ENCODE data around the gene CALML5.

The CALML5 gene

DNA sequence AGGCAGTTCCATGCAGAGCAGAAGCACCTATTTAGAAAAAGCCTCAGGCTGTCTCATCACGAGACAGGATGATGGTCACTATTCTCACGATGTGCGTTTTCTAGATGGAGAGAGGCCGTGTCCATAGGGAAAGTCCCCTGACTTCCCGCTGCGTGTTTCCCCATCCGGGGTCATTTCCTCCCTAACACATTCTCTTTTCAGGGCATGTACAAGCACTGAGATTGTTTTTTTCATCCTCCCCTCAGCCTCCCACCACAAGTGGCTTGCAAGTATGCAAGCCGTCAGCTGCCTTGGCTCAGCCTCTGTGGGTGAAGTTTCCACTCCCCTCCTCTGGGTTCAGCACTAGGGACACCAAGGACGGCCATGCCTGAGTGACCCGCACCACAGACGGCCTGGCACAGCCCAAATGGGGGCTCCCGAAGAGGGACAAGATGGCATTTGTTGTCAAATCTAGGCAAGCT, 2.7 kb upstream of the CALML5 start:
- no peaks in the 10 kb centered on the region for H3K27me3 ChIP-seq
- no peak overlapping the region for H3K4me3 ChIP-seq
- H3K4me2 ChIP-seq: peak overlapping the region; percentile 55
- H3K4me1 ChIP-seq: peaks cover 11% of the 10 kb centered on the region
- no peaks in the 10 kb centered on the region for H4K20me1 ChIP-seq
- H3K9me3 ChIP-seq: no peaks in the 10 kb centered on the region
- no peak overlapping the region for H3K27ac ChIP-seq
- no peak for TF ChIP-seq Cebpa-rat (IDR thresholded peaks at IDR 0.05)
- H3K9ac ChIP-seq: 0 out of 2 replicates have a peak overlapping the region, but pooled peaks have one; percentile 19
- H3K36me3 ChIP-seq: no peaks in the 10 kb centered on the region

DNA sequence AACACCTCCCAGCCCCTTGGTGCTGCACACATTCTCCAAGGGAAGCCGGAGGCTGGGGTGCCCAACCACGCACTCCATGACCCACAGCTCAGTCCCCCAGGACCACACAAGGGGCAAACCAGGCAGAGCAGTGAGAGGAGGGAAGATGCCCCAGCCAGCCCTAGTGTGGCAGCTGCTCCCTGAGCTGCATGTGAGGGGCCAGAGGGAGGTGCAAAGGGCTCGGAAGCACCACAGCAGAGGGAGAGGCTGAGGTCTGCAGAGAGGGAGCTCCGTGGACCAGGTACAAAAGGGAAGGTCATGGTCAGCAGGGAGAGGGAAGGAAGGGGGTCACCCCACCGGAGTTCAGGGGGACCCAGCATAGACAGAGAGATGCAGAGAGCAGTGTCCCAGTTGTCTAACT, 1.5 kb upstream of the CALML5 start:
- Histone ChIP-seq H3K27ac (no peak overlapping the region), H3K9ac (no peak overlapping the region), H3K27me3 (no peaks in the 10 kb centered on the region), H3K4me2 (no peak overlapping the region), H3K4me1 (peaks cover 11% of the 10 kb centered on the region), H3K9me3 (no peaks in the 10 kb centered on the region), H3K4me3 (no peak overlapping the region), H3K36me3 (no peaks in the 10 kb centered on the region), H4K20me1 (no peaks in the 10 kb centered on the region)
- TF ChIP-seq Cebpa-rat (IDR thresholded peaks at IDR 0.05): no peak

DNA sequence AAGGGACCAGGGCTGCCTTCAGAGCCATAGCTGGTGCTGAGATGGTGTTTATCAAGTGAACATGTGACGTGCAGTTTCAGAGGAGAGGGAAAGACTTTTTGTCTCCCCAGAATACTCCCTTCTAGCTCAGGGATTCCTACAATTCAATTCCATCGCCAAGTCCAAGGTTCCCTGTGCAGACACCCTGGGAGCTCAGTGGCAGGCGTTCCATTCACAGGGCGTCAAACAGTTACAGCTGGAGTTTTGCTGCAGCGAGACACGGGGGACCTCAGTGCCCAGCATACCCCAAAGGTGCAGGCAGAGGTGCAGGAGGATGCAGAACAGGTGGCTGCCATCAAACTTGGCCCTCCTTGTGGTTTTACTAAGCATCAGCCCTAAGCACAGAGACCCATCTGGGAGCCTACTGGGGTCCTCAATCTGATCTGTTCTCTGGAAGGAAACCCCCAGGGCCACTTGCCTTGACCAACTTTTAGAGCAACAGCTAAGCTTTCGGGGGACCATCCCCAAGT, 846 bp upstream of the CALML5 start:
- Histone ChIP-seq H3K4me3 (no peak overlapping the region), H4K20me1 (no peaks in the 10 kb centered on the region), H3K9ac (no peak overlapping the region), H3K9me3 (no peaks in the 10 kb centered on the region), H3K36me3 (no peaks in the 10 kb centered on the region), H3K4me2 (no peak overlapping the region), H3K27me3 (no peaks in the 10 kb centered on the region), H3K4me1 (peaks cover 11% of the 10 kb centered on the region), H3K27ac (no peak overlapping the region)
- no peak for TF ChIP-seq Cebpa-rat (IDR thresholded peaks at IDR 0.05)

DNA sequence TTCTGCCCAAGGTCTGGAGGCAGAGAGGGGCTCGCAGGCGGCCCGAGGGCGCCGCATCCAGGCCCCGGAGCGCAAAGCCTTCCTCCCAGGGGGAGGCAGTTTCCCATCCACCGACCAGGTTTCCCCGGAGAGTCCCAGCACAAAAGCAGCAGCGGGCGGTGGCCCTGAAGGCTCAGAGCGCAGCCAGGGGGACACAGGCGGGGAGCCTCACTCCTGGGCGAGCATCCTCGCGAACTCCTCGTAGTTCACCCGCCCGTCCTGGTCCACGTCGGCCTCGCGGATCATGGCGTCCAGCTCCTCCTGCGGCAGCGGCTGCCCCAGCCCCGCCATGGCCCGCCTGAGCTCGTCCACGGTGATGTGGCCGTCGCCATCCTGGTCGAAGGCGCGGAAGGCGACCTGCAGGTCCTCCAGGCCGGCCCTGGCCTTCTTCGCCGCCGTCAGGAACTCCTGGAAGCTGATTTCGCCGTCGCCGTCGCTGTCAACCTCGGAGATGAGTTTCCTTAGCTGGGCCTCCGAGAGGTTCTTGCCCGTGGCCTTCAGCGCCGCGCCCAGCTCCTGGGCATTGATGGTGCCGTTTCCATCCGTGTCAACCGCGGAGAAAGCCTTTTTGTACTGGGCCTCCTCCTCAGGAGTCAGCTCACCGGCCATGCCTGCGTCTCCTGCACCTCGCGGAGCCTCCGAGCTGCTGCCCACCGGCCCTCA, 428 bp downstream of the CALML5 start:
- Histone ChIP-seq H3K4me2 (no peak overlapping the region), H3K4me1 (peaks cover 11% of the 10 kb centered on the region), H3K4me3 (no peak overlapping the region), H3K36me3 (no peaks in the 10 kb centered on the region), H3K27me3 (no peaks in the 10 kb centered on the region), H3K9me3 (no peaks in the 10 kb centered on the region), H3K9ac (no peak overlapping the region), H4K20me1 (no peaks in the 10 kb centered on the region), H3K27ac (no peak overlapping the region)
- no peak for TF ChIP-seq Cebpa-rat (IDR thresholded peaks at IDR 0.05)

DNA sequence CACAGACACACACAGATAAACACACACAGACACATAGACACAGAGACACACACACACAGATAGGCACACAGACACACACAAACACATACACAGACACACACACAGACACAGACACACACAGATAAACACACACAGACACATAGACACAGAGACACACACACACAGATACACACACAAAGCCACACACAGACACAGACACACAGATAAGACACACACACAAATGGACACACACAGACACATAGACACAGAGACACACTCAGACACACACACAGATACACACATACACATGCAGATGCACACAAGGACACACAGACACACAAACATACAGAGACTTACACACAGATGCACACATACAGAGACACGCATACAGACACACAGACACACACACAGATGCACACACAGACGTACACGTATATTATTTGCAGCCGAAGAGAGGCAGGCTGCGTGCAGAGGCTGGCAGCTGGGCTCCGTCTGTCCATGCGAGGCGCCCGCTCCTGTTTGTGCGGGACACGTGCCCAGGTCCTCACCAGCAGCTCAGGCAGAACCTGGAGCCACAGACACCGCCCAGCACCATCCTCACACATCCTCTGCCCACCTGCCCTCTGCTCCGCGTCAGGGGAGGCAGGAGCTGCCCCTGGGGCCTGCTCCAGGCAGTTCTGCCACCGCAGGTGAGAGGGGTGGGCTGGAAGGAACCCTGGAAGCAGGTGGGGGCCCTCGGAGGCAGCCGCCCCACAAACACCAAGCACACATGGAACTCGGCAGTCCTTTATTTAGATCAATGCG, 1.2 kb downstream of the CALML5 start:
- Histone ChIP-seq H3K27ac (no peak overlapping the region), H3K9me3 (peaks cover under 1% of the 10 kb centered on the region; the same call in 1 of the 2 replicates), H3K36me3 (no peaks in the 10 kb centered on the region), H3K9ac (no peak overlapping the region), H3K27me3 (no peaks in the 10 kb centered on the region), H3K4me1 (peaks cover 11% of the 10 kb centered on the region), H3K4me3 (no peak overlapping the region), H4K20me1 (no peaks in the 10 kb centered on the region), H3K4me2 (no peak overlapping the region)
- no peak for TF ChIP-seq Cebpa-rat (IDR thresholded peaks at IDR 0.05)

DNA sequence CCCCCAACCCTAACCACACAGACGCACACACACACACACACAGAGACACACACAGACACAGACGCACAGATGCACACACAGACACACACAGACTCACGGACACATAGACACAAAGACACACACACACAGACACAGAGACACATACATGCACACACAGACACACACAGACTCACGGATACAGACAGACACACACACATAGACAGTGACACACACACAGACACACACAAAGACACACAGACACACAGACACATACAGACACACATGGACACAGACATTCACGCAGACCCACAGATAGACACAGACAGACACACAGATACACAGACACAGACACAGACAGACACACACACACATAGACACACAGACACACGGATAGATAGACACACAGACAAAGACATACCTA, 2.1 kb downstream of the CALML5 start:
- Histone ChIP-seq H4K20me1 (no peaks in the 10 kb centered on the region), H3K27me3 (no peaks in the 10 kb centered on the region), H3K4me3 (no peak overlapping the region), H3K9ac (no peak overlapping the region), H3K4me1 (peaks cover 6% of the 10 kb centered on the region), H3K4me2 (no peak overlapping the region), H3K36me3 (no peaks in the 10 kb centered on the region), H3K9me3 (peaks cover 9% of the 10 kb centered on the region), H3K27ac (no peak overlapping the region)
- TF ChIP-seq Cebpa-rat (IDR thresholded peaks at IDR 0.05): no peak

DNA sequence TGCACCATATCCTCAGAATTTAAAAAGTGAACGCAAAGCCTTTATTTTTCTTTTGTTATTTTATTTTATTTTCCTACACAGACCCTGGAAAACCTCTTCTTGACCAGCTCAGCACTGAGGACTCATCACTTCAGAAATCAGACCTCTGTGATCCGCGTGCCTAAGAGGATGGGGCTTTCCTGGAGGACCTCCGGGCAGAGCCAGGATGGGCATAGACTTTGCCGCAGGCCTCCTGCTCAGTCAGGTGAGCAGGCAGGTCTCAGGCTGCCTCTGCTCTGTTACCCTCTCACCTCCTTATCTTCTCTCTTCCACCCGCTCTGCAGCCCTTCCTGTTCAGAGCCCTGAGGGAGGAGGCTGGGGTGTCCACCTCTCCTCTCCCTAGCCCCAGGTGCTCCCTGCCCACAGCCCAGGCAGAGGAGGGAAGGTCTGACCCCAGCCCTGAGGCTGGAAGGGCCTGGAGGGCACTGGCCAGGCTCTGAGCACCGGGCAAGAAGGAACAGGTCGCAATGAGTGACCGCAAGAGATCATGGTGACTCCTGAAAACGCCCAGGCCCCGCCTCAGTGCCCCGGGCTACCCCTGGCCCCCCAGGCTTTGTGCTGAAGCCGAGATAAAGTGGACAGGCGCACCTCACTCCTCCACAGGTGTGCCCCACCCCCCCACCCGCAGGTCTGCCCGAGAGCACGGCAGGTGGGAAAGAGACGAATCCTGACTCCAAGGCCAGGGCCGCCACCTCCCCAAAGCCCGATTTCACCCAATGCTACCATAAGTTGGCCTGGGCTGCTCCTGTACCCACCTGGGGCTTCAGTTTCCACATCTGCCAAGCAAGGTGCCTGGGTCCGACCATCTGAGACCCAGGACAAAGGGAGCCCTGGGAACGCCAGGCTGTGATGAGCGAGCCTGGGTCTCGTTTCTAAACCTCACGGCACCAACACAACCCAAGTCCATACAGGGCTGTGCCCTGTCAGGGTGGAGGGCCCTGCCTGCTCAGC, 2.8 kb downstream of the CALML5 start:
- H3K9me3 ChIP-seq: peaks cover 11% of the 10 kb centered on the region
- no peak for TF ChIP-seq Cebpa-rat (IDR thresholded peaks at IDR 0.05)
- no peaks in the 10 kb centered on the region for H4K20me1 ChIP-seq
- H3K27ac ChIP-seq: no peak overlapping the region
- no peak overlapping the region for H3K9ac ChIP-seq
- H3K36me3 ChIP-seq: no peaks in the 10 kb centered on the region
- H3K27me3 ChIP-seq: no peaks in the 10 kb centered on the region
- no peak overlapping the region for H3K4me2 ChIP-seq
- no peak overlapping the region for H3K4me3 ChIP-seq
- H3K4me1 ChIP-seq: peaks cover 5% of the 10 kb centered on the region

DNA sequence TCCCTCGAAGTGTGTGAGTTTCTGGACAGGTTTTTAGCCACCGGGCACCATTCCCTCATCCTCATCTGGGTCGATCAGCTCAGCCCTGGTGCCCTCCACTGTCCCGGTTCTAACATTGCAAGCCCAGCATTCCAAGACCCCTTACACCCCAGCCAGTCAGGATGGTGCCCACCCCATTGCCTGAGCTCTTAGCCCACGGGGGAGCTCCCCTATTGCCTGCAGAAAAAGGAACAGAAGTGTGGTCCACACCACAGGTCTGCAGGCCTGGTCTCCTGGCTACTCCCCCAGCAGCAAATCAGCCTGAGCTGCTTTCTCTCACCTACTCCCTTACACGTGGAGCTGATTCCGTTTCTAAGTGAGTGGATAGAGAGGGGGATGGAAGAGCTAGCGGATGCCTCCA, 4.8 kb downstream of the CALML5 start:
- TF ChIP-seq Cebpa-rat (IDR thresholded peaks at IDR 0.05): no peak
- Histone ChIP-seq H3K4me3 (no peak overlapping the region), H3K9ac (no peak overlapping the region), H3K4me1 (peaks cover 16% of the 10 kb centered on the region), H3K9me3 (peaks cover 11% of the 10 kb centered on the region), H3K27ac (no peak overlapping the region), H3K27me3 (no peaks in the 10 kb centered on the region), H3K4me2 (no peak overlapping the region), H4K20me1 (no peaks in the 10 kb centered on the region), H3K36me3 (no peaks in the 10 kb centered on the region)

DNA sequence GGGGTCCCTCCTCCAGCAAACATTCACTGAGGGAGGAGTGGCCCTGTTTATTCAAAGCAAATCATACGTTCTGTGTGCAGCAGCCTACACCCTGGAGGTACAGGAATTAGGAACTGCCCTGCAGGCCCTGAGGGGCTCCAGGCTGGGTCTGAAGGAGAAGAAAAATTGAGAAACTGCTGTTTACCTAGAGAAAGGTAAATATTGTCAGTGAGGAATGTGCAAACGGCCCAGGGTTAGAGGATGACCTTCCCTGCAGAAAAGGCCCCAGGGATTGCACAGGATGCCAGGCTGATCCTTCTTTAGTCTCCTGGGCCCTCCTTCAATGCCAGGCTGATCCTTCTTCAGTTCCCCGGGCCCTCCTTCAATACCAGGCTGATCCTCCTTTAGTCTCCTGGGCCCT, 5.7 kb downstream of the CALML5 start:
- Histone ChIP-seq H4K20me1 (no peaks in the 10 kb centered on the region), H3K4me1 (peaks cover 16% of the 10 kb centered on the region)

More for the DNA sequence above, 5.7 kb downstream of the CALML5 start:
- no peak overlapping the region for H3K27ac ChIP-seq
- H3K9ac ChIP-seq: no peak overlapping the region
- H3K9me3 ChIP-seq: peaks cover 11% of the 10 kb centered on the region
- TF ChIP-seq Cebpa-rat (IDR thresholded peaks at IDR 0.05): no peak
- no peak overlapping the region for H3K4me2 ChIP-seq
- no peaks in the 10 kb centered on the region for H3K36me3 ChIP-seq
- no peaks in the 10 kb centered on the region for H3K27me3 ChIP-seq
- no peak overlapping the region for H3K4me3 ChIP-seq
